H9 (cell line): ENCODE measurements around the gene CD93. TPM values are rescaled to one million over a fixed set of nuclear protein-coding genes. Genes with fewer than 3 reads are reported as not detected.

Experiments used
- DNase-seq: peaks from one replicate; pipeline ENCODE4 v3.0.0-alpha.2; 2017
- H2AFZ ChIP-seq: one replicate; pipeline ENCODE4 v1.6.1; 2013; ENCODE audit warnings: mild to moderate bottlenecking, low read length, control low read depth, moderate library complexity
- H2AK5ac ChIP-seq: 2 replicates; pipeline ENCODE4 v1.6.1; 2013; ENCODE audit warnings: low read length, control low read depth, mixed read lengths; ENCODE audit not compliant: insufficient read length
- H2BK120ac ChIP-seq: one replicate; pipeline ENCODE4 v1.6.1; 2013; ENCODE audit warnings: low read depth, mild to moderate bottlenecking, low read length, control low read depth, inconsistent platforms; ENCODE audit not compliant: poor library complexity, severe bottlenecking
- H2BK12ac ChIP-seq: 2 replicates; pipeline ENCODE4 v1.6.1; 2013; ENCODE audit warnings: low read length, control low read depth, mixed read lengths, low read depth; ENCODE audit not compliant: insufficient read length
- H2BK15ac ChIP-seq: 2 replicates; pipeline ENCODE4 v1.6.1; 2013; ENCODE audit warnings: low read depth, low read length, control low read depth
- H2BK20ac ChIP-seq: one replicate; pipeline ENCODE4 v1.6.1; 2013; ENCODE audit warnings: low read depth, mild to moderate bottlenecking, low read length, control low read depth, inconsistent platforms; ENCODE audit not compliant: poor library complexity, severe bottlenecking
- H2BK5ac ChIP-seq: 2 replicates; pipeline ENCODE4 v1.6.1; 2013; ENCODE audit warnings: low read length, control low read depth, mixed read lengths; ENCODE audit not compliant: insufficient read length
- H3K14ac ChIP-seq: 2 replicates; pipeline ENCODE4 v1.6.1; 2013; ENCODE audit warnings: low read length, control low read depth; ENCODE audit not compliant: insufficient read depth
- H3K18ac ChIP-seq: 2 replicates; pipeline ENCODE4 v1.6.1; 2013; ENCODE audit warnings: low read depth, mild to moderate bottlenecking, mixed read lengths, low read length, control low read depth; ENCODE audit not compliant: insufficient read length
- H3K23ac ChIP-seq: 2 replicates; pipeline ENCODE4 v1.6.1; 2013; ENCODE audit warnings: low read length, control low read depth, mixed read lengths, low read depth; ENCODE audit not compliant: insufficient read length
- H3K23me2 ChIP-seq: 2 replicates; pipeline ENCODE4 v1.6.1; 2013; ENCODE audit warnings: low read depth, mild to moderate bottlenecking, mixed read lengths, low read length, control low read depth; ENCODE audit not compliant: insufficient read length, poor library complexity, severe bottlenecking
- H3K27ac ChIP-seq: 2 replicates; pipeline ENCODE4 v1.5.1; 2013; ENCODE audit warnings: low read length, control low read depth, mixed read lengths, low read depth; ENCODE audit not compliant: insufficient read length
- H3K27me3 ChIP-seq: 2 replicates; pipeline ENCODE4 v1.6.1; 2013; ENCODE audit warnings: low read length, control low read depth, inconsistent platforms; ENCODE audit not compliant: insufficient read depth
- H3K4ac ChIP-seq: 2 replicates; pipeline ENCODE4 v1.6.1; 2013; ENCODE audit warnings: low read depth, mild to moderate bottlenecking, control low read depth, inconsistent platforms, low read length, moderate library complexity
- H3K4me1 ChIP-seq: 2 replicates; pipeline ENCODE4 v1.6.1; 2013; ENCODE audit warnings: low read length, control low read depth, inconsistent platforms; ENCODE audit not compliant: insufficient read depth
- H3K4me2 ChIP-seq: 2 replicates; pipeline ENCODE4 v1.6.1; 2013; ENCODE audit warnings: low read length, control low read depth, mixed read lengths; ENCODE audit not compliant: insufficient read length, insufficient read depth
- H3K56ac ChIP-seq: 2 replicates; pipeline ENCODE4 v1.6.1; 2013; ENCODE audit warnings: low read depth, mild to moderate bottlenecking, mixed read lengths, low read length, control low read depth; ENCODE audit not compliant: insufficient read length
- H3K79me1 ChIP-seq: 2 replicates; pipeline ENCODE4 v1.6.1; 2013; ENCODE audit warnings: low read depth, mild to moderate bottlenecking, moderate library complexity, low read length, control low read depth, inconsistent platforms; ENCODE audit not compliant: insufficient read depth, poor library complexity, severe bottlenecking
- H3K79me2 ChIP-seq: 2 replicates; pipeline ENCODE4 v1.6.1; 2013; ENCODE audit warnings: low read length, control low read depth, inconsistent platforms; ENCODE audit not compliant: insufficient read depth
- H3K9ac ChIP-seq: 2 replicates; pipeline ENCODE4 v1.6.1; 2013; ENCODE audit warnings: low read length, control low read depth, mixed read lengths; ENCODE audit not compliant: insufficient read length; ENCODE audit errors: extremely low read depth
- H3K9me3 ChIP-seq: one replicate; pipeline ENCODE4 v1.6.1; 2013; ENCODE audit warnings: low read depth, low read length, inconsistent platforms; ENCODE audit not compliant: control insufficient read depth
- H3T11ph ChIP-seq: one replicate; pipeline ENCODE4 v1.6.1; 2013; ENCODE audit warnings: mild to moderate bottlenecking, low read length, control low read depth, inconsistent platforms
- H4K20me1 ChIP-seq: one replicate; pipeline ENCODE4 v1.6.1; 2013; ENCODE audit not compliant: control insufficient read depth, insufficient read length, insufficient read depth
- H4K5ac ChIP-seq: 2 replicates; pipeline ENCODE4 v1.6.1; 2013; ENCODE audit warnings: low read depth, mild to moderate bottlenecking, mixed read lengths, low read length, control low read depth; ENCODE audit not compliant: insufficient read length
- H4K8ac ChIP-seq: replicated peaks from 2 replicates; pipeline ENCODE4 v1.6.1; 2013; ENCODE audit warnings: low read length, control low read depth, mixed read lengths, low read depth; ENCODE audit not compliant: insufficient read length
- H4K91ac ChIP-seq: 2 replicates; pipeline ENCODE4 v1.6.1; 2013; ENCODE audit warnings: low read depth, mild to moderate bottlenecking, moderate library complexity, mixed read lengths, low read length, control low read depth; ENCODE audit not compliant: insufficient read length
- H3K27ac Mint-ChIP-seq, 3 experiments: 2 replicates in 2 of 3; 3 replicates in 1 of 3; pipeline ENCODE4 v1.8.0; 2020 to 2021; ENCODE audit warnings: mixed read lengths in 3 of 3, mild to moderate bottlenecking in 1 of 3, moderate library complexity in 1 of 3
- H3K27me3 Mint-ChIP-seq: 2 replicates; pipeline ENCODE4 v1.8.0; 2021; ENCODE audit warnings: low read depth, mild to moderate bottlenecking, moderate library complexity, mixed read lengths
- H3K36me3 Mint-ChIP-seq, 3 experiments: 2 replicates in 2 of 3; 3 replicates in 1 of 3; pipeline ENCODE4 v1.8.0; 2020 to 2021; ENCODE audit warnings: low read depth in 3 of 3, mixed read lengths in 3 of 3; ENCODE audit not compliant: insufficient read depth in 1 of 3
- H3K4me1 Mint-ChIP-seq, 2 experiments: 2 replicates each; pipeline ENCODE4 v1.8.0; 2020; ENCODE audit warnings: mixed read lengths in 2 of 2
- H3K4me3 Mint-ChIP-seq, 2 experiments: 2 replicates in 1 of 2; 3 replicates in 1 of 2; pipeline ENCODE4 v1.8.0; 2020 to 2021; ENCODE audit warnings: mild to moderate bottlenecking in 2 of 2, mixed read lengths in 2 of 2, moderate library complexity in 1 of 2
- H3K9me3 Mint-ChIP-seq, 2 experiments: 2 replicates in 1 of 2; 3 replicates in 1 of 2; pipeline ENCODE4 v1.8.0; 2020; ENCODE audit warnings: mild to moderate bottlenecking in 2 of 2, mixed read lengths in 2 of 2, moderate library complexity in 1 of 2
- CTCF ChIP-seq: fragments of 200-600 bp; sonication (generic); conservative IDR thresholded peaks from 3 replicates; pipeline ENCODE4 v1.8.0; 2021; ENCODE audit warnings: antibody characterized with exemption, mild to moderate bottlenecking
- WGBS: extraction: QIAGEN DNeasy Blood & Tissue Kit; methylation state at CpG from one replicate; pipeline ENCODE4 v1.1.7; 2013; ENCODE audit warnings: missing lambda C conversion rate, low lambda C conversion rate, mixed read lengths; ENCODE audit not compliant: insufficient read length; ENCODE audit errors: extremely low coverage; 5-methylcytosine and 5-hydroxymethylcytosine counted together
- total RNA-seq: library from RNA; stranded (reverse); gene quantifications from 2 replicates; pipeline ENCODE4 v1.2.1, GENCODE V29; 2021

CD93 gene
- total RNA-seq, 1 experiment from 2014 or later, result not detected

GRCh38 chr20:23049201-23050075, 36.7 kb downstream of the CD93 start, which contains the start of gene THBD:
Gene THBD, minus strand, starts transcription at chr20:23049672. Its CDS starts 168 bp downstream, at chr20:23049504.
- Histone ChIP-seq H3K4me2 (peak within 1 kb of the TSS; percentile 66), H3K18ac (no peak within 1 kb of the TSS), H3K79me2 (no peaks in the 10 kb centered on the region), H4K8ac (no peak within 1 kb of the TSS), H3K4me1 (0 out of 2 replicates have a peak, but pooled peaks cover 3% of the 10 kb centered on the region), H3K56ac (no peak within 1 kb of the TSS), H3K9ac (no peak within 1 kb of the TSS), H2BK15ac (no peak within 1 kb of the TSS), H3K27ac (no peak within 1 kb of the TSS), H2BK12ac (no peak within 1 kb of the TSS), H3K9me3 (no peaks in the 10 kb centered on the region), H3K27me3 (peaks cover 26% of the 10 kb centered on the region; the same call in 1 of the 2 replicates), H3K23ac (no peak within 1 kb of the TSS), H4K20me1 (no peaks in the 10 kb centered on the region), H2AK5ac (no peak within 1 kb of the TSS), H2BK5ac (no peak within 1 kb of the TSS), H4K5ac (no peak within 1 kb of the TSS), H2BK120ac (no peak within 1 kb of the TSS), H3K23me2 (peaks cover 24% of the 10 kb centered on the region), H3K4ac (no peak within 1 kb of the TSS), H2BK20ac (no peak within 1 kb of the TSS), H2AFZ (no peak within 1 kb of the TSS), H3K14ac (no peak within 1 kb of the TSS; the same call in 1 of the 2 replicates), H3T11ph (no peak within 1 kb of the TSS), H3K79me1 (no peaks in the 10 kb centered on the region), H4K91ac (no peak within 1 kb of the TSS)
- WGBS, result no CpG with 5 or more reads among the region's 79 CpGs
- peak within 1 kb of the TSS; percentile 81 to 87 for H3K4me3 Mint-ChIP-seq
- peaks cover 0 to 3% (median 1%) of the 10 kb centered on the region in 3 experiments; a peak in 2 of 7 replicates for H3K36me3 Mint-ChIP-seq
- peaks cover 2 to 4% of the 10 kb centered on the region in 2 experiments; a peak in 2 of 5 replicates for H3K9me3 Mint-ChIP-seq
- peaks cover 97% of the 10 kb centered on the region for H3K27me3 Mint-ChIP-seq
- DNase-seq, result peak; percentile 71
- no peak for TF ChIP-seq CTCF
- peaks cover 16 to 27% of the 10 kb centered on the region in 2 experiments for H3K4me1 Mint-ChIP-seq
- no peak within 1 kb of the TSS for H3K27ac Mint-ChIP-seq
